ENCODE measurements around the gene ODC1.

The ODC1 gene

DNA sequence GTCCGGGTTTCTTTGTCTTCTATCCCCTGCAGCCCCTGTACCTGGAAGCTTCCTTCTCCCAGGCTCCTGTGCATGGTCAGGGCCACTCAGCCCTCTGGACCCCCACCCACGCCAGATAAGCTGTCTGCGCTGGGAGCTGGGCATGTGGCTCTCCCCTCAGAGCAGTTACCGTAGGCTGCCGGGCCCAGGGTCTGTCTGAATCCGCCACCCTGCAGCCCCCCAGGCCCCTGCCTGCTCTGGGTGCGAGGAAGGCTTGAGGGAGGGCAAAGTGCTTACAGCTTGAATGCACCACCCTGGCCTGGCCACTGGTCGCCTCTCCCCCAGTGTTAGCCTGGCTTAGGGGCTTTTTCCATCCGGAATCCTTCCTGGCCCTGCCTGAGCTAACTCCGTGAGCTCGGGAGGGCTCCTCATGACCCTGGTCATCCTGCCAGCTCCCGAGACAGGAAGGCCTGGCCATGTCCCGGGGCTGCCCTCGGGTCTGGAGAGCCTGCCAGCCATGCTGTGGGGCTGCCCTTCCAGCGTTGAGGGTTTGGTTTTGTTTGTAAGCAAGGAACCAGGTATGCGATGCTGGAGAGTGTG, 50.7 kb downstream of the ODC1 start:
- H3K4me3 ChIP-seq (ENCODE audit: low read depth, low read length): no peak overlapping the region
- H3K27me3 ChIP-seq (ENCODE audit: insufficient read depth, low read length): no peaks in the 10 kb centered on the region
- no peak overlapping the region for H2AFZ ChIP-seq (ENCODE audit: low read length, unreplicated experiment)
- peaks cover 35% of the 10 kb centered on the region for H3K79me2 ChIP-seq (ENCODE audit: control insufficient read depth, insufficient read depth, low read length, unreplicated experiment)
- peaks cover 17% of the 10 kb centered on the region for H3K36me3 ChIP-seq (ENCODE audit: insufficient read depth, low read length)
- no peak overlapping the region for H3K27ac ChIP-seq (ENCODE audit: low read depth, low read length)
- H3K4me1 ChIP-seq (ENCODE audit: control insufficient read depth, insufficient read depth, low read length, unreplicated experiment): peaks cover 23% of the 10 kb centered on the region

GRCh38 chr2:10396464-10396863, 51.7 kb downstream of the ODC1 start:
- H2AFZ ChIP-seq (ENCODE audit: low read length, unreplicated experiment): no peak overlapping the region
- H3K4me1 ChIP-seq (ENCODE audit: control insufficient read depth, insufficient read depth, low read length, unreplicated experiment): peaks cover 15% of the 10 kb centered on the region
- peaks cover 35% of the 10 kb centered on the region for H3K79me2 ChIP-seq (ENCODE audit: control insufficient read depth, insufficient read depth, low read length, unreplicated experiment)
- no peak overlapping the region for H3K4me3 ChIP-seq (ENCODE audit: low read depth, low read length)
- H3K27me3 ChIP-seq (ENCODE audit: insufficient read depth, low read length): no peaks in the 10 kb centered on the region
- no peak overlapping the region for H3K27ac ChIP-seq (ENCODE audit: low read depth, low read length)
- peaks cover 17% of the 10 kb centered on the region for H3K36me3 ChIP-seq (ENCODE audit: insufficient read depth, low read length)

DNA sequence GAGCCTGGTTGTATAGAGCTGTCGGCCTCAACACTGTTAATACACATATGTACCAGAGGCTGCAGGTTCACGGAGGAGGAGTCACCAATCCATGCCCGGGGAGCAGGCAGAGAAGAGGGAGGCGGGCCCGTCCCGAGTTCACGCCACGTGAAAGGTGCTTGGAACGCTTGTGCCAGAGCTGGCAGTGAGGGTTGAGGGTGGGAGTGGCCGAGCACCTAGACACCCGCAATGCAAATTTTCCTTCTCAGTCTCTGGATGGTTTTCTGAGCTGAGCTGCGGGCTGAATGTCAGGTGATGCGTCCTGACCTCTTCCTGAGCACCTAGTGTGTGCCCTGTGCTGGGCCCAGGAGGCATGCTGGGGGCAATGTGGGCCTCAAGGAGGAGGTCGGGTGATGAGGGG, 52.2 kb downstream of the ODC1 start:
- Histone ChIP-seq H3K36me3 (ENCODE audit: insufficient read depth, low read length) (peaks cover 17% of the 10 kb centered on the region), H3K27me3 (ENCODE audit: insufficient read depth, low read length) (no peaks in the 10 kb centered on the region), H3K27ac (ENCODE audit: low read depth, low read length) (no peak overlapping the region), H2AFZ (ENCODE audit: low read length, unreplicated experiment) (no peak overlapping the region), H3K4me1 (ENCODE audit: control insufficient read depth, insufficient read depth, low read length, unreplicated experiment) (peaks cover 11% of the 10 kb centered on the region), H3K4me3 (ENCODE audit: low read depth, low read length) (no peak overlapping the region), H3K79me2 (ENCODE audit: control insufficient read depth, insufficient read depth, low read length, unreplicated experiment) (peaks cover 39% of the 10 kb centered on the region)

DNA sequence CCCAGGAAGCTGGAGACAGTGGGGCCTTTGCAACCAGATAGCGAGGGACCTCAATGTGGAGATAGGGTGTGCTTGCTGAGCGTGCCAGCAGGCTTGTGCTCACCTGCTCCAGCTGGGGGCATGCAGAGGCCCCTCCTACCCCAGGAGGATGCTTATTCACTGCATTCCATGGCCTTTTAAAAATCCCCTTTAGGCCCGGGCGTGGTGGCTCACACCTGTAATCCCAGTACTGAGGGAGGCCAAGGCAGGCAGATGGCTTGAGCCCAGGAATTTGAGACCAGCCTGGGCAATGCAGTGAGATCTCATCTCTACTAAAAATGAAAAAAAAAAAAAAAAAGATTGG, 54.5 kb downstream of the ODC1 start:
- Histone ChIP-seq H3K4me3 (ENCODE audit: low read depth, low read length) (no peak overlapping the region), H3K27me3 (ENCODE audit: insufficient read depth, low read length) (no peaks in the 10 kb centered on the region), H3K27ac (ENCODE audit: low read depth, low read length) (no peak overlapping the region), H3K4me1 (ENCODE audit: control insufficient read depth, insufficient read depth, low read length, unreplicated experiment) (peaks cover 22% of the 10 kb centered on the region), H2AFZ (ENCODE audit: low read length, unreplicated experiment) (no peak overlapping the region), H3K79me2 (ENCODE audit: control insufficient read depth, insufficient read depth, low read length, unreplicated experiment) (peaks cover 51% of the 10 kb centered on the region), H3K36me3 (ENCODE audit: insufficient read depth, low read length) (peaks cover 7% of the 10 kb centered on the region; the same call in 1 of the 2 replicates)

GRCh38 chr2:10392951-10393639, 55.0 kb downstream of the ODC1 start:
- Histone ChIP-seq H3K4me1 (ENCODE audit: control insufficient read depth, insufficient read depth, low read length, unreplicated experiment) (peaks cover 22% of the 10 kb centered on the region), H2AFZ (ENCODE audit: low read length, unreplicated experiment) (no peak overlapping the region), H3K4me3 (ENCODE audit: low read depth, low read length) (no peak overlapping the region), H3K79me2 (ENCODE audit: control insufficient read depth, insufficient read depth, low read length, unreplicated experiment) (peaks cover 56% of the 10 kb centered on the region), H3K27me3 (ENCODE audit: insufficient read depth, low read length) (no peaks in the 10 kb centered on the region), H3K27ac (ENCODE audit: low read depth, low read length) (no peak overlapping the region), H3K36me3 (ENCODE audit: insufficient read depth, low read length) (peaks cover 2% of the 10 kb centered on the region; the same call in 1 of the 2 replicates)

DNA sequence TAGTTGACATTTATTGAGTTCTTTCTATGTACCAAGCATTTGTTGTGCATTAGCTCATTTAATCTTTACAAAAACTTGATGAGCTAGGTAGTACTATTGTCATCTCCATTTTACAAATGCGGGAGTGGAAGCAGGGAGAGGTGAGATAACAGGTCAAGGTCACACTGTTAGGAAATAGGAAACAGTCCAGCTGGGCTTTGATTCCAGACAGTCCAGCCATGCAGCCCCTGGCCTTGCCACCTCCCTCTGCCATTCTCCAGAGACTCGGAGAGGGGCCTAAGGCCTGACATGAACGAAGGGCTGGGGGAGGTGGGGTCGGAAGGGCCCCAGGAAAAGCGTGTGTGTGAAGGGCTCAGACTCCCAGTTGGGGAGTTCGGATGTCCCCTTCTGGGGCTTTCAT, 55.6 kb downstream of the ODC1 start:
- Histone ChIP-seq H3K79me2 (ENCODE audit: control insufficient read depth, insufficient read depth, low read length, unreplicated experiment) (peaks cover 58% of the 10 kb centered on the region), H3K4me3 (ENCODE audit: low read depth, low read length) (no peak overlapping the region), H3K4me1 (ENCODE audit: control insufficient read depth, insufficient read depth, low read length, unreplicated experiment) (peaks cover 22% of the 10 kb centered on the region), H3K27ac (ENCODE audit: low read depth, low read length) (no peak overlapping the region), H2AFZ (ENCODE audit: low read length, unreplicated experiment) (no peak overlapping the region), H3K27me3 (ENCODE audit: insufficient read depth, low read length) (no peaks in the 10 kb centered on the region), H3K36me3 (ENCODE audit: insufficient read depth, low read length) (no peaks in the 10 kb centered on the region)

- Histone ChIP-seq H3K27me3 (ENCODE audit: insufficient read depth, low read length) (no peaks in the 10 kb centered on the region), H3K36me3 (ENCODE audit: insufficient read depth, low read length) (no peaks in the 10 kb centered on the region), H2AFZ (ENCODE audit: low read length, unreplicated experiment) (no peak overlapping the region), H3K4me1 (ENCODE audit: control insufficient read depth, insufficient read depth, low read length, unreplicated experiment) (peaks cover 22% of the 10 kb centered on the region), H3K79me2 (ENCODE audit: control insufficient read depth, insufficient read depth, low read length, unreplicated experiment) (peaks cover 62% of the 10 kb centered on the region), H3K27ac (ENCODE audit: low read depth, low read length) (no peak overlapping the region), H3K4me3 (ENCODE audit: low read depth, low read length) (no peak overlapping the region)
Measured at GRCh38 chr2:10392100-10392499, 56.0 kb downstream of the ODC1 start.

DNA sequence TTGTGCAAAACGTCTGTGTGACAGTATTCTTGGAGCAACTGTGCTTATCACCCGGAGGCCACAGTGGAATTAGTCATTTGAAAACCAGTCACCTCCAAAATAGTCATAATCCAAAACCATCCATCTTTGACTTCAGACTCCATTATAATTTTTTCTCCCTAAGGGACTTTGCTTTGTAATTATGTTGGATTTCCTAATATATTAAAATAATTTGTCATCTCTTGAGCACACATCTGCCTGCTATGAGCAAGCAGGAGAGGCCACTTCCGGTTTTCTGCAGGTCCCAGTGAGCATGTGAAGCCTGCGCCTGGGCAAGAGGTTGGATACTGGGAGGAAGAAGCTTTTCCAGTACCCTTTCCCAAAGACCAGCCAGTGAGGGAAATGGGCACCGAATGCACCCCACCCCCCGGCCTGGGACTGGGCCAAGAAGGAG, 57.7 kb downstream of the ODC1 start:
- no peaks in the 10 kb centered on the region for H3K27me3 ChIP-seq (ENCODE audit: insufficient read depth, low read length)
- H3K27ac ChIP-seq (ENCODE audit: low read depth, low read length): peak overlapping the region; percentile 46; the same call in 1 of the 2 replicates
- peaks cover 68% of the 10 kb centered on the region for H3K79me2 ChIP-seq (ENCODE audit: control insufficient read depth, insufficient read depth, low read length, unreplicated experiment)
- no peak overlapping the region for H2AFZ ChIP-seq (ENCODE audit: low read length, unreplicated experiment)
- peaks cover 35% of the 10 kb centered on the region for H3K4me1 ChIP-seq (ENCODE audit: control insufficient read depth, insufficient read depth, low read length, unreplicated experiment)
- H3K4me3 ChIP-seq (ENCODE audit: low read depth, low read length): peak overlapping the region; percentile 16; the same call in 1 of the 2 replicates
- no peaks in the 10 kb centered on the region for H3K36me3 ChIP-seq (ENCODE audit: insufficient read depth, low read length)

Measured in ACC112 (cell line).